ENCODE data around the gene CCDC107. TPM values are rescaled to one million over a fixed set of nuclear protein-coding genes. Genes with fewer than 3 reads are reported as not detected.

CCDC107 gene
- total and polyA plus RNA-seq, 9 donors: 14.6 to 29.8 (median 17.9) TPM

DNA sequence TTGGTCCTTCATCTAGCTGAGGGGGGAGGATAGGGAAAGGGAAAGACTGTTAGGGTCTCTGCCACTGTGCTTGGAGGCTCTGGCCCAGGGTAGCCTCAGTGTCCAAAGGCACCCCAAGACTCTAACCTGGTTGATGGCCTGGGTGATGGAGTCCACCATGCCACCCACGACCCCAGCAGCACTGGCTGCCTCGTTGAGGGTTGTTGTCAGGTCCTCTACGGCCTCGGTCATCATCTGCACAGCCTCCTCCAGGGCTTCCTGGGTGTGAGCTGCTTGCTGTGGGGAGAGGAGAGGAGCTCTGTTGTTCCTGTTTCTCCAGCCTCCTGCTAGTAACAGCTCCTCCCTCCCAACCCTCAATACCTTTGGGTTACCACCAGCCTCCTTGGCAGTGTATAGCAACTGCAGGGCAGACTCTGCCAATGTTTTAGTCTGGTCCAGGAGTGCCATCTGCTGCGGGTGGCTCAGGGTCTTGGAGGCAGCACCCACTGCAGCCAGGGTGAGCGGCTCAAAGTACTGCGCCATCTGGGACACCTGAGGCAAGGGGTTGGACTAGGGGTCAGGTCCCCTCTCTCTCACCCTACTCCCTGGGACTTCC lies 47.8 kb downstream of the CCDC107 start:
- Histone ChIP-seq H3K4me3 (no peak overlapping the region), H3K27me3 (no peaks in the 10 kb centered on the region), H3K4me1 (ENCODE audit: insufficient read depth) (no peaks in the 10 kb centered on the region), H3K27ac (no peak overlapping the region), H3K9me3 (no peaks in the 10 kb centered on the region), H3K36me3 (no peaks in the 10 kb centered on the region)
- WGBS, 3 donors: 91 to 92% (median 91%) methylated on average over 7 of the region's 7 CpGs
- no peak for DNase-seq
- TF ChIP-seq, protein P1, sequence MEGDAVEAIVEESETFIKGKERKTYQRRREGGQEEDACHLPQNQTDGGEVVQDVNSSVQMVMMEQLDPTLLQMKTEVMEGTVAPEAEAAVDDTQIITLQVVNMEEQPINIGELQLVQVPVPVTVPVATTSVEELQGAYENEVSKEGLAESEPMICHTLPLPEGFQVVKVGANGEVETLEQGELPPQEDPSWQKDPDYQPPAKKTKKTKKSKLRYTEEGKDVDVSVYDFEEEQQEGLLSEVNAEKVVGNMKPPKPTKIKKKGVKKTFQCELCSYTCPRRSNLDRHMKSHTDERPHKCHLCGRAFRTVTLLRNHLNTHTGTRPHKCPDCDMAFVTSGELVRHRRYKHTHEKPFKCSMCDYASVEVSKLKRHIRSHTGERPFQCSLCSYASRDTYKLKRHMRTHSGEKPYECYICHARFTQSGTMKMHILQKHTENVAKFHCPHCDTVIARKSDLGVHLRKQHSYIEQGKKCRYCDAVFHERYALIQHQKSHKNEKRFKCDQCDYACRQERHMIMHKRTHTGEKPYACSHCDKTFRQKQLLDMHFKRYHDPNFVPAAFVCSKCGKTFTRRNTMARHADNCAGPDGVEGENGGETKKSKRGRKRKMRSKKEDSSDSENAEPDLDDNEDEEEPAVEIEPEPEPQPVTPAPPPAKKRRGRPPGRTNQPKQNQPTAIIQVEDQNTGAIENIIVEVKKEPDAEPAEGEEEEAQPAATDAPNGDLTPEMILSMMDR (IDR thresholded peaks at IDR 0.05): no peak
- TF ChIP-seq POLR2A (IDR thresholded peaks at IDR 0.05) (no peak), EP300 (IDR thresholded peaks at IDR 0.05) (no peak)
- intact Hi-C loops (cut with DNase I): no loop called here

DNA sequence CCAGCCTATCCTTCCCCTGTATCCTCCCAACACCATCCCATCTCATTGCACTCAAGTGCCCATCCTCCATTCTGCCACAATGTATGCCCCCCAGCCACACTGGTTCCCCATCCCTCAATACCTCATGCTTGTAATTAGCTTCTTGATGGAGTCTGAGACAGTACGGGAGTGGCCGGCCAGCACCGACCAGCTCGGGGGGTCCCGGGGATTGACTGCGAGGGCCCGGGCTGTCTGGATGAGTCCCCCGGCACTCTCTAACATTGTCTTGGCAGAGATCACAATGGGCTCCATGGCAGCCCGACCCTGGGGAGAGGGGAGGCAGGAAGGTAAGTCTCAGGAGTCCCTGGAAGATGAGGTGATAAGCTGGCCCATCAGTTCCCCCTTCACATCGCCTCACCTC lies 48.9 kb downstream of the CCDC107 start:
- intact Hi-C loops (cut with DNase I): no loop called here
- 82 to 96% (median 89%) methylated on average over 9 to 10 of the region's 10 CpGs for WGBS, 3 donors
- Histone ChIP-seq H3K4me1 (ENCODE audit: insufficient read depth) (no peaks in the 10 kb centered on the region), H3K4me3 (no peak overlapping the region), H3K36me3 (no peaks in the 10 kb centered on the region), H3K9me3 (no peaks in the 10 kb centered on the region), H3K27me3 (no peaks in the 10 kb centered on the region), H3K27ac (no peak overlapping the region)
- TF ChIP-seq POLR2A (IDR thresholded peaks at IDR 0.05): no peak
- TF ChIP-seq, protein P1 (IDR thresholded peaks at IDR 0.05): no peak
- TF ChIP-seq EP300 (IDR thresholded peaks at IDR 0.05): no peak
- no peak for DNase-seq

DNA sequence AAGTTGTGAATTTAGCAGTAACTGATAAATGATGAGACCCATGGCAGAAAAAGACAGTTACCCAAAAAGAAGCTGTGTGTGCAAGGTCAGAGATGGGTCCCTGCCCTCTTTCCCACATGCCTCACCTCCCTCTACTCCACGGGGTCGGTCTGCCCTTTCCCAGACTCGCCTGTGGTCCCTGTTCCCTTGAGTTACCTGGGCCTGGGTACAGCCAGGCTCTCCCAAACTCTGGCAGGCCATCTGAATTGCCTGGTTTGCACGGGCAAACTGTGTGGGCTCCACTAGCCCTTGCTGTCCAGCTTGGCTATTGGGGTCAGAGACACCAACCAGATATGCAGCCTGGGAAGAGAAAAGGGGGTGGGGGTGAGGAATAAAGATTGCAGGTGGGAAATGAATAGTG lies 50.1 kb downstream of the CCDC107 start:
- no peaks in the 10 kb centered on the region for H3K9me3 ChIP-seq
- WGBS, 3 donors: 86 to 93% (median 87%) methylated on average over 4 of the region's 4 CpGs
- DNase-seq: no peak
- no peaks in the 10 kb centered on the region for H3K4me1 ChIP-seq (ENCODE audit: insufficient read depth)
- no peaks in the 10 kb centered on the region for H3K36me3 ChIP-seq
- H3K27me3 ChIP-seq: no peaks in the 10 kb centered on the region
- TF ChIP-seq, protein P1 (IDR thresholded peaks at IDR 0.05): no peak
- TF ChIP-seq EP300 (IDR thresholded peaks at IDR 0.05) (no peak), POLR2A (IDR thresholded peaks at IDR 0.05) (no peak)
- no peak overlapping the region for H3K4me3 ChIP-seq
- no peak overlapping the region for H3K27ac ChIP-seq
- intact Hi-C loops (cut with DNase I): no loop called here

DNA sequence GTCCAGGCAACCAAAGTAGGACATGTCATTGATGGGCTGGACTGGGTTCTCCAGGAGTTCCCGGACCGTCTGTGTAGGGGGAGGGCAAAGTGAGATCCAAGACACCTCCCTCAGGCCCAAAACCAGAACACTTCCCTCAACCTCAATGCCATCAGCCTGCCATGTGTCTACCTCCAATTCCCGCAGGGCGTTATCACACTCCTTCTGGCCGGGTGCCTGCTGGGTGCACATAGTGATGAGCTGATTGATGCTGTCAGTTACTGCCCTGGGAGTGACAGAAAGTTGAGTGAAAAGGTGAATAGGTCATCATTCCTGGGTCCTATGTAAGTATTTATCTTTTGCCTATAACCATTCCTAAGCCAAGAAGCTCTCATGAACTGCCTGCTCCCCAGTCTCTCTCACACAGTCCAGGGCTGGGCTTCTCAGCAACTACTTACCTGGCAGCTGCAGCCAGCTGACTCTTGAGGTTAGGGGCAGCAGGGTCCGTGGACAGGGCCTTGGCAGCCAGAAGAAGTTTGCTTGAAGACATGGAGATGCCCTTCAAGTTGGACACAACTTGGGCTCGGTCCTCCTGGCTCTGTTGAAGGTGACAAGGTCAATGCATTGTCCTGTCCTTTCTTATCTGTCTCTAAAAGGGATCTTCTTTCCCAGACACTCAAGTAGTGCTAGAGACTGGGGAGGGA lies 52.9 kb downstream of the CCDC107 start:
- H3K4me1 ChIP-seq (ENCODE audit: insufficient read depth): no peaks in the 10 kb centered on the region
- H3K9me3 ChIP-seq: no peaks in the 10 kb centered on the region
- intact Hi-C loops (cut with DNase I): no loop called here
- WGBS, 3 donors: 64 to 82% (median 75%) methylated on average over 7 of the region's 7 CpGs
- TF ChIP-seq POLR2A (IDR thresholded peaks at IDR 0.05) (no peak), EP300 (IDR thresholded peaks at IDR 0.05) (no peak)
- TF ChIP-seq, protein P1 (IDR thresholded peaks at IDR 0.05): no peak
- H3K27me3 ChIP-seq: no peaks in the 10 kb centered on the region
- H3K36me3 ChIP-seq: no peaks in the 10 kb centered on the region
- DNase-seq: no peak
- H3K4me3 ChIP-seq: no peak overlapping the region
- no peak overlapping the region for H3K27ac ChIP-seq

Small RNAs within 50 kb of the gene (microRNA-seq; reads per million reads assigned to microRNA genes)
- 0 reads per million in 3 donors for gene MIR6852

Small RNAs within 50 kb of the gene (small RNA-seq; reads per million reads assigned to genes)
- gene RMRP (not detected), gene RN7SL22P (not detected)

Other genes starting within 250 kb of the CCDC107 start
- 10 to 100 TPM; 13.9 to 41.1 (median 31.7) TPM for gene RUSC2, start 168.2 kb upstream of the CCDC107 start, total RNA-seq
- 10 to 100 TPM in 1 of 2 donors, 1 to 10 TPM in 1; 7.4 to 20.9 TPM for gene RUSC2, start 168.2 kb upstream of the CCDC107 start, polyA plus RNA-seq
- 10 to 100 TPM; 13.2 to 51.1 (median 36.6) TPM for gene TESK1, start 53.0 kb upstream of the CCDC107 start, total RNA-seq
- 10 to 100 TPM; 20.5 to 29.6 TPM for gene TESK1, start 53.0 kb upstream of the CCDC107 start, polyA plus RNA-seq
- 1 to 10 TPM in 5 of 7 donors, under 1 TPM in 2; 0.28 to 4.1 (median 1.2) TPM for gene CD72, start 39.9 kb upstream of the CCDC107 start, total RNA-seq
- 1 to 10 TPM in 1 of 2 donors, under 1 TPM in 1; 0.98 to 3.8 TPM for gene CD72, start 39.9 kb upstream of the CCDC107 start, polyA plus RNA-seq
- gene SIT1, start 7.4 kb upstream of the CCDC107 start, total RNA-seq: under 1 TPM in 4 of 7 donors, not detected in 3; 0.20 to 0.72 (median 0.56) TPM
- gene SIT1, start 7.4 kb upstream of the CCDC107 start, polyA plus RNA-seq: under 1 TPM; 0.29 to 0.82 TPM
- gene RMRP, start 273 bp upstream of the CCDC107 start, total RNA-seq: over 10,000 TPM in 5 of 7 donors, 1,000 to 10,000 TPM in 2; 3,031 to 27,726 (median 15,130) TPM
- gene RMRP, start 273 bp upstream of the CCDC107 start, polyA plus RNA-seq: 100 to 1,000 TPM in 1 of 2 donors, not detected in 1; 126 TPM
- 1 to 10 TPM in 2 of 7 donors, under 1 TPM in 5; 0.17 to 1.4 (median 0.58) TPM for gene ARHGEF39, start 6.9 kb downstream of the CCDC107 start, total RNA-seq
- gene ARHGEF39, start 6.9 kb downstream of the CCDC107 start, polyA plus RNA-seq: under 1 TPM; 0.17 to 0.52 TPM
- 10 to 100 TPM in 1 of 7 donors, 1 to 10 TPM in 4, under 1 TPM in 1, not detected in 1; 0.37 to 19.5 (median 1.4) TPM for gene CA9, start 15.6 kb downstream of the CCDC107 start, total RNA-seq
- under 1 TPM; 0.38 to 0.42 TPM for gene CA9, start 15.6 kb downstream of the CCDC107 start, polyA plus RNA-seq
- 100 to 1,000 TPM; 179 to 853 (median 309) TPM for gene TPM2, start 31.6 kb downstream of the CCDC107 start, total RNA-seq
- 100 to 1,000 TPM; 526 to 716 TPM for gene TPM2, start 31.6 kb downstream of the CCDC107 start, polyA plus RNA-seq
- gene TLN1, start 73.9 kb downstream of the CCDC107 start, total RNA-seq: 100 to 1,000 TPM; 106 to 344 (median 271) TPM
- gene TLN1, start 73.9 kb downstream of the CCDC107 start, polyA plus RNA-seq: 100 to 1,000 TPM; 124 to 292 TPM
- 10 to 100 TPM; 31.2 to 41.5 (median 36.6) TPM for gene CREB3, start 74.4 kb downstream of the CCDC107 start, total RNA-seq
- gene CREB3, start 74.4 kb downstream of the CCDC107 start, polyA plus RNA-seq: 10 to 100 TPM; 32.3 to 39.8 TPM
- 10 to 100 TPM; 35.1 to 73.2 (median 44.5) TPM for gene GBA2, start 90.9 kb downstream of the CCDC107 start, total RNA-seq
- gene GBA2, start 90.9 kb downstream of the CCDC107 start, polyA plus RNA-seq: 10 to 100 TPM; 27.8 to 54.7 TPM
- gene RGP1, start 91.0 kb downstream of the CCDC107 start, total RNA-seq: 10 to 100 TPM in 6 of 7 donors, 1 to 10 TPM in 1; 9.4 to 32.3 (median 26.6) TPM
- 10 to 100 TPM; 13.4 to 17.0 TPM for gene RGP1, start 91.0 kb downstream of the CCDC107 start, polyA plus RNA-seq
- 1 to 10 TPM in 1 of 7 donors, under 1 TPM in 1, not detected in 5; 0.40 to 4.4 TPM for gene MSMP, start 96.0 kb downstream of the CCDC107 start, total RNA-seq
- gene MSMP, start 96.0 kb downstream of the CCDC107 start, polyA plus RNA-seq: under 1 TPM in 1 of 2 donors, not detected in 1; 0.41 TPM
- 10 to 100 TPM in 5 of 7 donors, 1 to 10 TPM in 2; 5.5 to 30.1 (median 18.0) TPM for gene NPR2, start 133.3 kb downstream of the CCDC107 start, total RNA-seq
- gene NPR2, start 133.3 kb downstream of the CCDC107 start, polyA plus RNA-seq: 10 to 100 TPM; 15.4 to 54.4 TPM
- gene SPAG8, start 154.0 kb downstream of the CCDC107 start, total RNA-seq: 10 to 100 TPM in 1 of 7 donors, 1 to 10 TPM in 6; 2.1 to 28.1 (median 5.0) TPM
- gene SPAG8, start 154.0 kb downstream of the CCDC107 start, polyA plus RNA-seq: 1 to 10 TPM; 2.1 to 3.0 TPM
- gene HINT2, start 156.8 kb downstream of the CCDC107 start, total RNA-seq: 10 to 100 TPM; 14.9 to 38.0 (median 24.9) TPM
- 10 to 100 TPM; 26.1 to 36.0 TPM for gene HINT2, start 156.8 kb downstream of the CCDC107 start, polyA plus RNA-seq
- not detected for gene FAM221B, start 170.4 kb downstream of the CCDC107 start, total RNA-seq
- not detected for gene FAM221B, start 170.4 kb downstream of the CCDC107 start, polyA plus RNA-seq
- gene TMEM8B, start 170.9 kb downstream of the CCDC107 start, total RNA-seq: 10 to 100 TPM; 11.2 to 42.8 (median 37.0) TPM
- gene TMEM8B, start 170.9 kb downstream of the CCDC107 start, polyA plus RNA-seq: 10 to 100 TPM; 17.2 to 20.6 TPM
- gene OR13J1, start 212.1 kb downstream of the CCDC107 start, total RNA-seq: not detected
- gene OR13J1, start 212.1 kb downstream of the CCDC107 start, polyA plus RNA-seq: not detected
- gene HRCT1, start 247.9 kb downstream of the CCDC107 start, total RNA-seq: 1 to 10 TPM in 5 of 7 donors, under 1 TPM in 1, not detected in 1; 0.48 to 8.1 (median 3.4) TPM
- 1 to 10 TPM in 1 of 2 donors, under 1 TPM in 1; 0.90 to 1.1 TPM for gene HRCT1, start 247.9 kb downstream of the CCDC107 start, polyA plus RNA-seq

Data from ovary (tissue), 9 donors.